Transverse colon (tissue), 4 donors: ENCODE data around the gene GALNT13. TPM values are rescaled to one million over a fixed set of nuclear protein-coding genes. Genes with fewer than 3 reads are reported as not detected.

ENCODE experiments used
- DNase-seq: peaks from one replicate; pipeline ENCODE4 v3.0.0-alpha.2; 2019
- H3K27ac ChIP-seq, 4 donors: fragments of 200-600 bp; sonication (generic); 2 replicates each; pipeline ENCODE4 v1.5.1; 2016 to 2018; ENCODE audit warnings: inconsistent platforms in 4 of 4
- H3K27me3 ChIP-seq: fragments of 200-600 bp; sonication (generic); 2 replicates; pipeline ENCODE4 v1.5.1; 2017; ENCODE audit warnings: inconsistent platforms
- H3K36me3 ChIP-seq, 4 donors: fragments of 200-600 bp; sonication (generic); 2 replicates each; pipeline ENCODE4 v1.5.1; 2017 to 2019; ENCODE audit warnings: inconsistent platforms in 4 of 4
- H3K4me1 ChIP-seq, 4 donors: fragments of 200-600 bp; sonication (generic); 2 replicates each; pipeline ENCODE4 v1.5.1; 2017 to 2020; ENCODE audit warnings: inconsistent platforms in 4 of 4
- H3K4me3 ChIP-seq, 4 donors: fragments of 200-600 bp; sonication (generic); 1 replicate in 1 of 4; 2 replicates in 3 of 4; pipeline versions ENCODE4 v1.5.1 to v1.6.1; 2017 to 2019; ENCODE audit warnings: inconsistent platforms in 4 of 4
- H3K9me3 ChIP-seq, 2 donors: fragments of 200-600 bp; sonication (generic); 2 replicates each; pipeline ENCODE4 v1.5.1; 2017 to 2019; ENCODE audit warnings: inconsistent platforms in 2 of 2
- CTCF ChIP-seq, 5 experiments: fragments of 200-600 bp in 3 of 5; fragments of 450-650 bp in 2 of 5; sonication (generic) in 3 of 5; IDR thresholded peaks; 1 replicate in 2 of 5; 2 replicates in 3 of 5; pipeline ENCODE4 v1.5.1; 2016 to 2017; ENCODE audit warnings: antibody characterized with exemption in 5 of 5, inconsistent platforms in 3 of 5, mild to moderate bottlenecking in 2 of 5, moderate library complexity in 1 of 5
- EP300 ChIP-seq: sonication (generic); formaldehyde crosslinking; IDR thresholded peaks from one replicate; pipeline ENCODE4 v1.6.1; 2017; ENCODE audit warnings: antibody characterized with exemption, low read depth
- POLR2A ChIP-seq: fragments of 450-650 bp; IDR thresholded peaks from one replicate; pipeline ENCODE4 v1.6.1; 2016; ENCODE audit warnings: antibody characterized with exemption, mild to moderate bottlenecking, moderate library complexity
- POLR2AphosphoS5 ChIP-seq, 3 donors: sonication (generic); formaldehyde crosslinking; IDR thresholded peaks; one replicate each; pipeline ENCODE4 v1.6.1; 2016; ENCODE audit warnings: antibody characterized with exemption in 3 of 3
- WGBS, 2 donors: methylation state at CpG; one replicate each; pipeline ENCODE4 v1.1.5; 2018; ENCODE audit warnings: low coverage in 1 of 2; 5-methylcytosine and 5-hydroxymethylcytosine counted together
- in situ Hi-C, 4 donors: fragments of 200-750 bp; cut with MboI; loops; one replicate each; pipeline versions ENCODE4 v1.15.0 to v1.15.1; 2017; ENCODE audit warnings: low sequenced_read_pairs in 3 of 4, low pct_ligation_motif_present in 1 of 4, low pct_unique_long_range_greater_than_20kb in 1 of 4
- intact Hi-C: fragments of 100-400 bp; cut with DNase I; formaldehyde crosslinking; loops from one replicate; pipeline ENCODE4 v1.15.1; 2023; ENCODE audit warnings: low total_unique reads
- total RNA-seq, 4 donors: library from RNA; depleted of rRNA; stranded (reverse); fragments of >200 nt; gene quantifications; one replicate each; pipeline ENCODE4 v1.1.0, GENCODE V29; 2016

The GALNT13 gene
- total RNA-seq, 4 donors from 2014 or later = 0.41 to 0.95 TPM; not detected in 2

GRCh38 chr2:154194909-154195643 lies 323.4 kb downstream of the GALNT13 start:
- intact Hi-C loops = no loop called here
- 71 to 83% methylated on average over 5 of the region's 5 CpGs for WGBS, 2 donors

GRCh38 chr2:154195644-154196195 lies 324.0 kb downstream of the GALNT13 start:
- intact Hi-C loops (no loop called here), in situ Hi-C loops (no loop called here)
- no peak for DNase-seq
- H3K4me1 ChIP-seq = no peaks in the 10 kb centered on the region
- no peaks in the 10 kb centered on the region for H3K27me3 ChIP-seq
- no peak overlapping the region for H3K4me3 ChIP-seq
- no peaks in the 10 kb centered on the region for H3K36me3 ChIP-seq
- H3K27ac ChIP-seq = no peak overlapping the region
- no peak for TF ChIP-seq POLR2A
- no peak for TF ChIP-seq EP300
- no peaks in the 10 kb centered on the region for H3K9me3 ChIP-seq

More at GRCh38 chr2:154194909-154195643, 323.4 kb downstream of the GALNT13 start:
- DNase-seq = no peak
- no peak overlapping the region for H3K4me3 ChIP-seq
- TF ChIP-seq POLR2AphosphoS5 (IDR thresholded peaks at IDR 0.05) (no peak), POLR2A (no peak), EP300 (no peak), CTCF (IDR thresholded peaks at IDR 0.05) (no peak)
- no peaks in the 10 kb centered on the region for H3K36me3 ChIP-seq
- no peaks in the 10 kb centered on the region for H3K4me1 ChIP-seq
- H3K9me3 ChIP-seq = no peaks in the 10 kb centered on the region
- in situ Hi-C loops = no loop called here
- H3K27ac ChIP-seq = no peak overlapping the region
- H3K27me3 ChIP-seq = no peaks in the 10 kb centered on the region

GRCh38 chr2:154198866-154199265 lies 327.1 kb downstream of the GALNT13 start:
- no peaks in the 10 kb centered on the region for H3K9me3 ChIP-seq
- in situ Hi-C loops = no loop called here
- H3K36me3 ChIP-seq = no peaks in the 10 kb centered on the region
- TF ChIP-seq POLR2AphosphoS5 (IDR thresholded peaks at IDR 0.05) = no peak
- TF ChIP-seq EP300 = no peak
- no peak for TF ChIP-seq CTCF (IDR thresholded peaks at IDR 0.05)
- TF ChIP-seq POLR2A = no peak
- no peaks in the 10 kb centered on the region for H3K27me3 ChIP-seq
- H3K4me3 ChIP-seq = no peak overlapping the region
- 56 to 73% methylated on average over 1 of the region's 1 CpG for whole genome bisulfite sequencing, 2 donors
- intact Hi-C loops = no loop called here
- DNase-seq = no peak
- no peak overlapping the region for H3K27ac ChIP-seq
- H3K4me1 ChIP-seq = peaks cover 0 to 4% (median 0%) of the 10 kb centered on the region in 4 donors

GRCh38 chr2:154203206-154203605 lies 331.5 kb downstream of the GALNT13 start:
- peaks cover 0 to 8% (median 0%) of the 10 kb centered on the region in 4 donors for H3K4me1 ChIP-seq
- no peaks in the 10 kb centered on the region for H3K27me3 ChIP-seq
- no peaks in the 10 kb centered on the region for H3K9me3 ChIP-seq
- intact Hi-C loops = no loop called here
- H3K27ac ChIP-seq = no peak overlapping the region
- in situ Hi-C loops = no loop called here
- no peaks in the 10 kb centered on the region for H3K36me3 ChIP-seq
- H3K4me3 ChIP-seq = no peak overlapping the region
- DNase-seq = no peak
- TF ChIP-seq EP300 (no peak), POLR2AphosphoS5 (IDR thresholded peaks at IDR 0.05) (no peak), POLR2A (no peak), CTCF (IDR thresholded peaks at IDR 0.05) (no peak)

GRCh38 chr2:154203902-154204301 lies 332.2 kb downstream of the GALNT13 start:
- Histone ChIP-seq H3K9me3 (no peaks in the 10 kb centered on the region), H3K36me3 (no peaks in the 10 kb centered on the region), H3K27me3 (no peaks in the 10 kb centered on the region), H3K27ac (no peak overlapping the region), H3K4me3 (no peak overlapping the region), H3K4me1 (peaks cover 0 to 10% (median 1%) of the 10 kb centered on the region in 4 donors)
- DNase-seq = no peak
- intact Hi-C loops = no loop called here
- in situ Hi-C loops = no loop called here
- TF ChIP-seq EP300 = no peak
- TF ChIP-seq CTCF (IDR thresholded peaks at IDR 0.05) = no peak
- TF ChIP-seq POLR2AphosphoS5 (IDR thresholded peaks at IDR 0.05) = no peak
- TF ChIP-seq POLR2A = no peak
- WGBS, 2 donors = 38 to 51% methylated on average over 2 of the region's 2 CpGs
